Measurements from ENCODE around the gene RABGAP1. TPM values are rescaled to one million over a fixed set of nuclear protein-coding genes. Genes with fewer than 3 reads are reported as not detected.

The RABGAP1 gene
- total RNA-seq, 1 experiment from 2014 or later, result 95.8 TPM

GRCh38 chr9:123098096-123098459, 157.3 kb downstream of the RABGAP1 start:
- Histone ChIP-seq H3K36me3 (ENCODE audit: low read depth) (peaks cover 36% of the 10 kb centered on the region; the same call in 1 of the 2 replicates), H3K27me3 (ENCODE audit: insufficient read depth, low read depth) (no peaks in the 10 kb centered on the region)

DNA sequence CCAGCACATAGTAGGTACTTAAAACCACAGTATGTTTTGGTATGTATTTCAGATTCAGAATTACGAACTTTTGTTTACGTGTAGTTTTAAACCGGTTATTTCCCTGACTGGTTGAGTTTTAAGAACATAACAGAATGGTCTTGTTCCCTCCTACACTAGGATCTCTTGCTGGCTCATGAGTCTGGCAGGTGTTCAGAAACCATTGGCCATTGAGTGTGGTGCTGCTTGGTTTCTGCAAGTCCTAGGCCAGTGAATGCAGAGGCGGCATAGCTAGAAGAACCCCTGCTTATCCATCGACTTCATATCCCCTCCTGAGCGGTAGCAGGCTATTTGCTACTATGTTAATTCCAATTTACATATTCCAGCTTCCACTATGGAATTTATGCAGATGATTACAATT, 158.2 kb downstream of the RABGAP1 start:
- Histone ChIP-seq H3K79me2 (ENCODE audit: low read depth) (no peaks in the 10 kb centered on the region), H3K9me3 (ENCODE audit: insufficient read depth, low read depth) (no peaks in the 10 kb centered on the region), H3K4me1 (replicated peaks; ENCODE audit: insufficient read depth) (no peaks in the 10 kb centered on the region), H3K27me3 (ENCODE audit: insufficient read depth, low read depth) (no peaks in the 10 kb centered on the region), H3K36me3 (ENCODE audit: low read depth) (peaks cover 37% of the 10 kb centered on the region; the same call in 1 of the 2 replicates), H3K4me3 (no peak overlapping the region), H3K27ac (no peak overlapping the region), H3F3A (ENCODE audit: insufficient read depth, low read depth) (no peaks in the 10 kb centered on the region; the same call in 1 of the 2 replicates), H3K9me2 (ENCODE audit: insufficient read depth) (no peaks in the 10 kb centered on the region), H2AFZ (no peak overlapping the region), H3K4me2 (no peak overlapping the region), H4K20me1 (ENCODE audit: insufficient read depth) (peaks cover 8% of the 10 kb centered on the region; the same call in 1 of the 2 replicates)
- ChIA-PET POLR2A (ENCODE audit: unreplicated experiment) (no interaction called here), CTCF (no interaction called here)
- intact Hi-C loops (cut with micrococcal nuclease; ENCODE audit: unreplicated experiment), result no loop called here
- TF ChIP-seq EZH2 (IDR thresholded peaks at IDR 0.05; ENCODE audit: low read depth), result no peak
- TF ChIP-seq, protein P1, sequence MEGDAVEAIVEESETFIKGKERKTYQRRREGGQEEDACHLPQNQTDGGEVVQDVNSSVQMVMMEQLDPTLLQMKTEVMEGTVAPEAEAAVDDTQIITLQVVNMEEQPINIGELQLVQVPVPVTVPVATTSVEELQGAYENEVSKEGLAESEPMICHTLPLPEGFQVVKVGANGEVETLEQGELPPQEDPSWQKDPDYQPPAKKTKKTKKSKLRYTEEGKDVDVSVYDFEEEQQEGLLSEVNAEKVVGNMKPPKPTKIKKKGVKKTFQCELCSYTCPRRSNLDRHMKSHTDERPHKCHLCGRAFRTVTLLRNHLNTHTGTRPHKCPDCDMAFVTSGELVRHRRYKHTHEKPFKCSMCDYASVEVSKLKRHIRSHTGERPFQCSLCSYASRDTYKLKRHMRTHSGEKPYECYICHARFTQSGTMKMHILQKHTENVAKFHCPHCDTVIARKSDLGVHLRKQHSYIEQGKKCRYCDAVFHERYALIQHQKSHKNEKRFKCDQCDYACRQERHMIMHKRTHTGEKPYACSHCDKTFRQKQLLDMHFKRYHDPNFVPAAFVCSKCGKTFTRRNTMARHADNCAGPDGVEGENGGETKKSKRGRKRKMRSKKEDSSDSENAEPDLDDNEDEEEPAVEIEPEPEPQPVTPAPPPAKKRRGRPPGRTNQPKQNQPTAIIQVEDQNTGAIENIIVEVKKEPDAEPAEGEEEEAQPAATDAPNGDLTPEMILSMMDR (conservative IDR thresholded peaks at IDR 0.05), result no peak
- no TSS peak for BruUV-seq (replicated peaks)
- no peak for DNase-seq

More at GRCh38 chr9:123098096-123098459, 157.3 kb downstream of the RABGAP1 start:
- H3K9me2 ChIP-seq (ENCODE audit: insufficient read depth), result no peaks in the 10 kb centered on the region
- POLR2A ChIA-PET (ENCODE audit: unreplicated experiment), result no interaction called here
- H3K4me3 ChIP-seq, result no peak overlapping the region
- TF ChIP-seq, protein P1 (conservative IDR thresholded peaks at IDR 0.05), result no peak
- no peak for TF ChIP-seq EZH2 (IDR thresholded peaks at IDR 0.05; ENCODE audit: low read depth)
- H3K4me2 ChIP-seq, result no peak overlapping the region
- CTCF ChIA-PET, result no interaction called here
- H2AFZ ChIP-seq, result no peak overlapping the region
- peaks cover 8% of the 10 kb centered on the region; the same call in 1 of the 2 replicates for H4K20me1 ChIP-seq (ENCODE audit: insufficient read depth)
- no peaks in the 10 kb centered on the region for H3K79me2 ChIP-seq (ENCODE audit: low read depth)
- intact Hi-C loops (cut with micrococcal nuclease; ENCODE audit: unreplicated experiment), result no loop called here
- DNase-seq, result no peak
- BruUV-seq (replicated peaks), result no TSS peak
- no peaks in the 10 kb centered on the region; the same call in 1 of the 2 replicates for H3F3A ChIP-seq (ENCODE audit: insufficient read depth, low read depth)
- no peaks in the 10 kb centered on the region for H3K9me3 ChIP-seq (ENCODE audit: insufficient read depth, low read depth)
- H3K4me1 ChIP-seq (replicated peaks; ENCODE audit: insufficient read depth), result no peaks in the 10 kb centered on the region
- no peak overlapping the region for H3K27ac ChIP-seq

- no peak overlapping the region for H3K4me3 ChIP-seq
- ChIA-PET POLR2A (ENCODE audit: unreplicated experiment) (no interaction called here), CTCF (interaction anchor here (0.8 kb wide), 1 partner anchor 9 kb away, joined by 3 read pairs; no protein-coding TSS in a partner anchor)
- TF ChIP-seq, protein P1 (conservative IDR thresholded peaks at IDR 0.05), result no peak
- TF ChIP-seq EZH2 (IDR thresholded peaks at IDR 0.05; ENCODE audit: low read depth), result no peak
- no peaks in the 10 kb centered on the region; the same call in 1 of the 2 replicates for H3F3A ChIP-seq (ENCODE audit: insufficient read depth, low read depth)
- intact Hi-C loops (cut with micrococcal nuclease; ENCODE audit: unreplicated experiment), result no loop called here
- no peaks in the 10 kb centered on the region for H3K9me3 ChIP-seq (ENCODE audit: insufficient read depth, low read depth)
- H3K9me2 ChIP-seq (ENCODE audit: insufficient read depth), result no peaks in the 10 kb centered on the region
- H3K36me3 ChIP-seq (ENCODE audit: low read depth), result peaks cover 37% of the 10 kb centered on the region; the same call in 1 of the 2 replicates
- H3K27ac ChIP-seq, result no peak overlapping the region
- H3K27me3 ChIP-seq (ENCODE audit: insufficient read depth, low read depth), result no peaks in the 10 kb centered on the region
- no peaks in the 10 kb centered on the region for H3K79me2 ChIP-seq (ENCODE audit: low read depth)
- no peak for DNase-seq
- no peak overlapping the region for H3K4me2 ChIP-seq
- no TSS peak for BruUV-seq (replicated peaks)
- H4K20me1 ChIP-seq (ENCODE audit: insufficient read depth), result peaks cover 8% of the 10 kb centered on the region; the same call in 1 of the 2 replicates
- no peaks in the 10 kb centered on the region for H3K4me1 ChIP-seq (replicated peaks; ENCODE audit: insufficient read depth)
- H2AFZ ChIP-seq, result no peak overlapping the region
These were observed 158.7 kb downstream of the RABGAP1 start for GRCh38 chr9:123099548-123099947.
